HAP-1 (cell line): ENCODE results near the gene CYSRT1.
"Not testable (repeated sequence)": the region's sequence is repeated elsewhere in the genome, so short reads cannot be mapped to it uniquely, and the experiment has no call there.

Experiments
- DNase-seq, 2 experiments: peaks; one replicate each; pipeline ENCODE4 v3.0.0-alpha.2; 2016 to 2020; ENCODE audit warnings: low spot score in 2 of 2
- H3K27me3 ChIP-seq: fragments of 250-450 bp; sonication (Bioruptor Pico); 2 replicates; pipeline ENCODE4 v1.5.1; 2020; ENCODE audit warnings: low read depth, mild to moderate bottlenecking, moderate library complexity
- H3K36me3 ChIP-seq: fragments of 250-450 bp; sonication (Bioruptor Pico); replicated peaks from 2 replicates; pipeline ENCODE4 v1.5.1; 2020; ENCODE audit warnings: mild to moderate bottlenecking
- H3K4me1 ChIP-seq: fragments of 250-450 bp; sonication (Bioruptor Pico); 2 replicates; pipeline ENCODE4 v1.5.1; 2020; ENCODE audit warnings: mild to moderate bottlenecking
- H3K4me3 ChIP-seq: fragments of 250-450 bp; sonication (Bioruptor Pico); 2 replicates; pipeline ENCODE4 v1.5.1; 2020; ENCODE audit warnings: mild to moderate bottlenecking, moderate library complexity
- H3K9me3 ChIP-seq: fragments of 250-450 bp; sonication (Bioruptor Pico); 2 replicates; pipeline ENCODE4 v1.5.1; 2020; ENCODE audit warnings: mild to moderate bottlenecking, moderate library complexity
- in situ Hi-C: fragments of 300-500 bp; cut with MboI; formaldehyde crosslinking; loops from 3 replicates; pipeline ENCODE4 v1.14.3; 2020; ENCODE audit warnings: low sequenced_read_pairs, inconsistent platforms, mixed read lengths

The CYSRT1 gene

DNA sequence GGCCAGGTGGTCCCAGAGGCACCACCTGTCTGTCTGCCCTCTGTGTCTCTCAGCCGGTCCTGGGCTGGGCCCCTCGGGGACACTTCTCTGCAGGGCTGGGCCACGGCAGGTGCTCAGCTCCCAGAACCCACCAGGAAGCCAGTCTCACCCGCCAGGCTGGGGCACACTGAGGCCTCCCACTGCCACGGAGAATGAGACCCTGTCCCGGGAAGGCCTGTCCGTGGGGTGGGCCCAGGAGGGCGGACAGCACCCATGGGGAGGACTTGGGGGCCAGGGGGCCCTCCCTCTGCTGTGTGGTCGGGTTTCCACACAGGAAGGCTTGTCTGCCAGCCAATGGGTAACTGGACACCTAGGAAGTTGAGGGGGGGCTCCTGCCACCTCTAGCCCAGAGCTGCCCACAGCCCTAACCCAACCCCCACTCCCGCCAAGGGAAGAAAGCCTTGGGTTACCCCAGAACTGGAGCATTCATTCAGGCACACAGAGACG lies 12.0 kb downstream of the CYSRT1 start:
- Histone ChIP-seq H3K36me3 (peaks cover 8% of the 10 kb centered on the region), H3K9me3 (no peaks in the 10 kb centered on the region), H3K4me3 (peak overlapping the region; percentile 8; the same call in 1 of the 2 replicates), H3K27me3 (no peaks in the 10 kb centered on the region), H3K4me1 (peaks cover 11% of the 10 kb centered on the region)
- no peak for DNase-seq
- in situ Hi-C loops, result loop anchor here (25.0 kb wide), 1 partner anchor 450 kb away; the partner anchor contains the start of genes CCDC183 and TMEM141

DNA sequence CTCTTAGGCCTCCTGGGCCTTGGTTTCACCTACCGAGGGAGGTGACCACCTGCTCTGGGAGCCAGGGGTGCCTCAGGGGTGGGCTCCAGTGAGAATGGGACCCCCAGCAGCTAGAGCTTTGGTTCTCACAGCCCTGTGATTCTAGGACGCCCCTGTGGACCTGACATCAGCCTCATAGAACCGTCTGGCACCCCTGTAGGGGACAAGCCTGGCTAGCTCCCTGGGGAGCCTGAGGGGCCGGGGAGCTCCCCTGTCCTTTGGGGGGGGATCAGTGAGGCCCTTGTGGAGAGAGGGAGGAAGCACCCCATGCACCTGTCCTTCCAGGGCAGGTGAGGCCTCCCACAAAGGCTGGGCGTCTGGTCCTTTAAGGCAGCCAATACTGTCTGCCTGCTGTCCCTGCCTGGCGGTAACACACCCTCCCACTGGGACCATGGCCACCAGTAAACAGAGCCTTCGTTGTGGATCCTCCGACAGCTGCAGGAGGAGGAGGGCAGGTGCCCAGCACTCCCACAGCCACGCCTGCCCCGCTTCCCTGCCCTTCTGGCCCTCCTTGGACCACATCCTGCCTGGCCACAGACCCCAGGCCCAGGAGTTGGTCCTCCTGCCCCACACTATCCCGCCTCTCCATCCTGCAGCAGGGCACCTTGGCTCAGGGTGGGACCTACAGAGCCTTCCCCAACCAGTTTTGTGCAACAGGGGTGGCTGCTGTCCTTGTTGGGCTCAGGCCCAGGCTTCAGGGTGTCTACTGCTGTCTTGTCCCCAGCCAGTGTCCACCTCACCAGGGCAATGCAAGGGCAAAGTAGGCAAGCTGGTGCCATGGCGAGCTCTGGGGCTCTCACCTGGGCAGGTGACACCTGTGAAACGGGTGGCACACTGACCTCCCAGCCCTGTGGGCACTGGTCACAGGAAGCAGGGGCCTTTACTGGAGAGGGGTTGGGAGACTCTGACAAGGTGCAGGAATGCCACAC lies 13.1 kb downstream of the CYSRT1 start:
- H3K4me1 ChIP-seq, result peaks cover 11% of the 10 kb centered on the region
- H3K27me3 ChIP-seq, result no peaks in the 10 kb centered on the region
- DNase-seq, result no peak
- H3K9me3 ChIP-seq, result no peaks in the 10 kb centered on the region
- in situ Hi-C loops, result loop anchor here (25.0 kb wide), 1 partner anchor 451 kb away; the partner anchor contains the start of genes CCDC183 and TMEM141
- peaks cover 19% of the 10 kb centered on the region for H3K36me3 ChIP-seq
- H3K4me3 ChIP-seq, result no peak overlapping the region

DNA sequence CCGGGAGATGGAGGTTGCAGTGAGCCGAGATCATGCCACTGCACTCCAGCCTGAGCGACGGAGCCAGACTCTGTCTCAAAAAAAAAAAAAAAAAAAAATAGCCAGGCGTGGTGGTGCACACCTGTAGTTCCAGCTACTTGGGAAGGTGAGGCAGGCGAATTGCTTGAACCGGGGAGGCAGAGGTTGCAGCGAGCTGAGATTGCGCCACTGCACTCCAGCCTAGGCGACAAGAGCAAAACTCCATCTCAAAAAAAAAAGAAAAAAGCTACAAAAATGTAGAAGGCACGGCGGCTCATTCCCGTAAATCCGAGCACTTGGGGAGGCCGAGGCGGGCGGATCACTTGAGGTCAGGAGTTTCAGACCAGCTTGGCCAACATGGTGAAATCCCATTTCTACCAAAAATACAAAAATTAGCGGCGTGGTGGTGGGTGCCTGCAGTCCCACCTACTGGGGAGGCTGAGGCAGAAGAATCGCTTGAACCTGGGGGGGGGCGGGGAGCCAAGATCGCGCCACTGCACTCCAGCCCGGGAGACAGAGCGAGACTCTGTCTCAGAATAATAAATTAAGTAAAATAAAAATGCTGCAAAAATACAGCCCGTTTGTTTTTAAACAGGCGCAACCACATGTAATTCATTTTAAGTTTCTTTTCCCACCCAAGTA lies 14.7 kb downstream of the CYSRT1 start:
- not testable (repeated sequence) for DNase-seq, H3K27me3 ChIP-seq, H3K9me3 ChIP-seq
- Histone ChIP-seq H3K4me1 (peaks cover 11% of the 10 kb centered on the region), H3K36me3 (peaks cover 30% of the 10 kb centered on the region), H3K4me3 (peak overlapping the region; percentile 81)
- in situ Hi-C loops, result loop anchor here (25.0 kb wide), 1 partner anchor 452 kb away; the partner anchor contains the start of genes CCDC183 and TMEM141

DNA sequence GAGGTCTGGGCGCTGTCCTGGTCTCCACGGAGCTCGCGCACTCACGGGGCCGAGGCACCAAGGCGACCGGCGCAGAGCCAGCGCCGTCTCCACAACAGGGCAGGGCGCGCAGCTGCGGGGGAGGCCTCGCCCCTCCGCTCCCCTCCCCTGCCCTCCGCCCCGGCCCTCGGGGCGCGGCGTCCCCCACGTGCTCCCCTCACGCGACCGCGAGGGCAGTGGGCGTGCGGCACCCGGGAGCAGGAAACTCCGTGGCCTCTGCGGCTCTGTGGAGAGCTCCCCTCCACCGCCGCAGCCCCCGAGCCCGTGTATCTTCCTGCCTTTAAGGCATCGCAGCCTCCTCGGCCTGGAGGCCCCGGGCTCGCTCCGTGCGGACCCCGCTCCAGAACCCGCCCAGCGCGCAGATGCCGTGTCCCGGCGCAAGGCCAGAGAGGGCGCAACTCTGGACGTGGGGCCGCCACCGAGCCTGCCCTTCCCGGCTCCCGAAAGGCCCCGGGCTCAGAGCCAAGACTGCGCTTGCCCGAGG lies 15.4 kb downstream of the CYSRT1 start:
- peak in 1 of 2 experiments; percentile 71 for DNase-seq
- peak overlapping the region; percentile 81 for H3K4me3 ChIP-seq
- H3K27me3 ChIP-seq, result no peaks in the 10 kb centered on the region
- peaks cover 11% of the 10 kb centered on the region for H3K4me1 ChIP-seq
- H3K9me3 ChIP-seq, result no peaks in the 10 kb centered on the region
- peaks cover 30% of the 10 kb centered on the region for H3K36me3 ChIP-seq
- in situ Hi-C loops, result loop anchor here (25.0 kb wide), 1 partner anchor 453 kb away; the partner anchor contains the start of genes CCDC183 and TMEM141

DNA sequence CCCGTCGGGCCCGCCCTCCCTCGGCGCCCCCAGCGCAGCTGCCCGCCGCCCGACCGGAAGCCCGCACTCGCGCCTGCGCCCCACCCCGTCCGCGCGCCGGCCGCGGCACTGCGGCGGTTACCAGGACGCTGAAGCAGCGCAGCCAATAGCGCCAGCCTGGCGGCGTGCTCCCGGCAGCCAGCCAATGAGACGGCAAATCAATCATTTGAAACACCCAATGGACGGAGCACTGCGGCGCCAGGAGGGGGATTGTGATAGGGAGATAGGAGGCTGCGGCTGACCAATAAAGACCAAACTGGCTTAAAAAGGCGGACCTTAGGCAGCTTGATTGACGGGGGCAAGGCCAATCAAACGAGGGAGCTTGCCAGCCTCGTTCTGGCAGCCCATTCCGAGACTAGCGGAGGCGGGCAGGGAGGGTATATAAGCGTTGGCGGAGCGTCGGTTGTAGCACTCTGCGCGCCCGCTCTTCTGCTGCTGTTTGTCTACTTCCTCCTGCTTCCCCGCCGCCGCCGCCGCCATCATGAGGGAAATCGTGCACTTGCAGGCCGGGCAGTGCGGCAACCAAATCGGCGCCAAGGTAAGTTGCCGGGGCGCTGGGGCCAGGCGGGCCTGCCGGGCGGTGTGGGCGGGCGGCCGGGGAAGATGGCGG lies 16.0 kb downstream of the CYSRT1 start, which contains the start of gene TUBB4B:
Gene TUBB4B, plus strand, starts transcription at position 447 of the 649 bp plus-strand sequence. Its CDS starts 74 bp downstream, at position 521.
- Histone ChIP-seq H3K36me3 (peaks cover 30% of the 10 kb centered on the region), H3K9me3 (no peaks in the 10 kb centered on the region), H3K27me3 (no peaks in the 10 kb centered on the region), H3K4me1 (peaks cover 11% of the 10 kb centered on the region), H3K4me3 (peak within 1 kb of the TSS; percentile 82)
- DNase-seq, result peak; percentile 99
- in situ Hi-C loops, result loop anchor here (25.0 kb wide), 1 partner anchor 454 kb away; the partner anchor contains the start of genes CCDC183 and TMEM141

DNA sequence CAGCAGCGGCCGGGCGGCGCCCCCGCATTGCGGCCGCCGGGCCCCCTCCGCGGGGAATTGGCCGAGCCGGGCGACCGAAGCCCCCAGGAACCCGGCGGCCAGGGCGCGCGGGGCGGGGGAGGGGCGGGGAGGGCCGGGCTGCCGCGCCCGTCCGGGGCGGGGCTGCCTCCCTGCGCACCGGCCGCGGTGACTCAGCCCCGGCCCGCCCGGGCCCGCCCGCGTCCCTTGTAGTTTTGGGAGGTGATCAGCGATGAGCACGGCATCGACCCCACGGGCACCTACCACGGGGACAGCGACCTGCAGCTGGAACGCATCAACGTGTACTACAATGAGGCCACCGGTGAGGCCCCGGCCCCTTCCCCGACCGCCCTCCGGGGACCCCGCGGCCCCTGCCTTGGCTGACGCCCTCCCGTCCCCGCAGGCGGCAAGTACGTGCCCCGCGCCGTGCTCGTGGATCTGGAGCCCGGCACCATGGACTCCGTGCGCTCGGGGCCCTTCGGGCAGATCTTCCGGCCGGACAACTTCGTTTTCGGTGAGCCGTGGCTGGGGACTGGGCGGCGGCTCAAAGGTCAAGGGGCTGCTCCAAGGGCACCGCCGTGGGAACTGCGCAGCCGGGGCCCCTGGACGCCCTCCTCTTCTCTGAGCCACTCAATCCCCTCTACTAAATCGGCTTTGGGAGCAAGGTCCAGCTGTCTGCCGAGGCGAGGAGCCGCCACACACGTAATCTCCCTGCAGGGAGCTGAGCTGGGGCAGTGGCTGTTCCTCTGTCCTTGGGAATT lies 16.7 kb downstream of the CYSRT1 start:
- Histone ChIP-seq H3K27me3 (no peaks in the 10 kb centered on the region), H3K36me3 (peaks cover 30% of the 10 kb centered on the region), H3K9me3 (no peaks in the 10 kb centered on the region), H3K4me3 (peak overlapping the region; percentile 82), H3K4me1 (peaks cover 10% of the 10 kb centered on the region)
- no peak for DNase-seq
- in situ Hi-C loops, result loop anchor here (25.0 kb wide), 1 partner anchor 454 kb away; the partner anchor contains the start of genes CCDC183 and TMEM141

DNA sequence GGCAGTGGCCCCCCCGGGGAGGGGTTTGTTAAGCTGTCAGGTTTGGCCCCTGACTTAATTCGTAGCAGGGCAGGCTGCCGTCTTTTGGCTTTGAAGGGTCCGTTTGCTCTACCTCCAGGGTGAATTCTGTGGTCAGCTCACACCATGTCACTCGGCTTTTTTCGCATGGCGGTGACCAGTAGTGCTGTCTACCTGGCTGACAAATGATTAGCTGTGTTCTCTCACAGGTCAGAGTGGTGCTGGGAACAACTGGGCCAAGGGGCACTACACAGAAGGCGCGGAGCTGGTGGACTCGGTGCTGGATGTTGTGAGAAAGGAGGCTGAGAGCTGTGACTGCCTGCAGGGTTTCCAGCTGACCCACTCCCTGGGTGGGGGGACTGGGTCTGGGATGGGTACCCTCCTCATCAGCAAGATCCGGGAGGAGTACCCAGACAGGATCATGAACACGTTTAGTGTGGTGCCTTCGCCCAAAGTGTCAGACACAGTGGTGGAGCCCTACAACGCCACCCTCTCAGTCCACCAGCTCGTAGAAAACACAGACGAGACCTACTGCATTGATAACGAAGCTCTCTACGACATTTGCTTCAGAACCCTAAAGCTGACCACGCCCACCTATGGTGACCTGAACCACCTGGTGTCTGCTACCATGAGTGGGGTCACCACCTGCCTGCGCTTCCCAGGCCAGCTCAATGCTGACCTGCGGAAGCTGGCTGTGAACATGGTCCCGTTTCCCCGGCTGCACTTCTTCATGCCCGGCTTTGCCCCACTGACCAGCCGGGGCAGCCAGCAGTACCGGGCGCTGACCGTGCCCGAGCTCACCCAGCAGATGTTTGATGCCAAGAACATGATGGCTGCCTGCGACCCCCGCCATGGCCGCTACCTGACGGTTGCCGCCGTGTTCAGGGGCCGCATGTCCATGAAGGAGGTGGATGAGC lies 17.6 kb downstream of the CYSRT1 start:
- in situ Hi-C loops, result loop anchor here (25.0 kb wide), 1 partner anchor 455 kb away; the partner anchor contains the start of genes CCDC183 and TMEM141
- Histone ChIP-seq H3K36me3 (peaks cover 30% of the 10 kb centered on the region), H3K4me1 (peaks cover 6% of the 10 kb centered on the region), H3K9me3 (no peaks in the 10 kb centered on the region), H3K27me3 (no peaks in the 10 kb centered on the region), H3K4me3 (peak overlapping the region; percentile 82)
- DNase-seq, result no peak

DNA sequence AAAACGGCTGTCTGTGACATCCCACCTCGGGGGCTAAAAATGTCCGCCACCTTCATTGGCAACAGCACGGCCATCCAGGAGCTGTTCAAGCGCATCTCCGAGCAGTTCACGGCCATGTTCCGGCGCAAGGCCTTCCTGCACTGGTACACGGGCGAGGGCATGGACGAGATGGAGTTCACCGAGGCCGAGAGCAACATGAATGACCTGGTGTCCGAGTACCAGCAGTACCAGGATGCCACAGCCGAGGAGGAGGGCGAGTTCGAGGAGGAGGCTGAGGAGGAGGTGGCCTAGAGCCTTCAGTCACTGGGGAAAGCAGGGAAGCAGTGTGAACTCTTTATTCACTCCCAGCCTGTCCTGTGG lies 18.3 kb downstream of the CYSRT1 start:
- not testable (repeated sequence) for H3K4me3 ChIP-seq, H3K4me1 ChIP-seq, H3K27me3 ChIP-seq, DNase-seq, H3K9me3 ChIP-seq
- in situ Hi-C loops, result loop anchor here (25.0 kb wide), 1 partner anchor 456 kb away; the partner anchor contains the start of genes CCDC183 and TMEM141
- peaks cover 30% of the 10 kb centered on the region for H3K36me3 ChIP-seq

DNA sequence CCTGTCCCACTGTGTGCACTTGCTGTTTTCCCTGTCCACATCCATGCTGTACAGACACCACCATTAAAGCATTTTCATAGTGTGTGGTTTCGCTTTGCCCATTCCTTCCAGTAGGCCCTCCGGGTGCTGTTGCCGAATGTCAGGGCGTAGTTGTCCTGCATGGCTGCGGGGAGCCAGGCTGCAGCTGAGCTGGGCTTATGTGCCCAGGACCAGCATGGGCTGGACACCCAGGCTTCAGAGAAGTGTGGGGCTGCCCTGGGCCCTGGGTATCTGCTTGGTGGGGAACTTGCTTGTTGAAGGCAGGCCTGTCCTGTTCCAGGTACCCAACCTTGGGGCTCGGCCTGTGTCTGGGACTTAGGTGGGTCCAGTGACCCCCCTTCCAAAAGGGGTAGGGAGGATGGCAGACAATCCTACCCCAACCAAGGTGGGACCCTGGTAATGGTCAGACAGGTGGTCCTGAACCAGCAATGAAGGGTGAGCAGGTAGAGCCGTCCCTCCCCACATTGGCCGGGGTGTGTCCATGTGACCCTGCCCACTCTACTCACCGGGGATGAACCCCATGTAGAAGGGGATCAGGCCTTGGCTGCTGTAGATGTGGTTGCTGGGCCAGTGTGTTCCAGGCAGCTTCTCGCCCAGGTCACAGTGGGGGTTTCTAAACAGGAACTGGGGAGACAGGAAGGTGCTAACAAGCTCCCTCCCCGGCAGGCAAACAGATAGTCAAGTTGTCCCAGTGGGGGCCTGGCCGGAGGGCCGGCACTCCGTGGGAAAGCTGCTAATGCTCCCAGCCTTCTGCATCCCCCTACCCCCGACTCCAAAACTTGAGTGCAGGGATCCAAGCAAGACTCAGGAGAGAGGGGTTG lies 18.9 kb downstream of the CYSRT1 start:
- Histone ChIP-seq H3K9me3 (no peaks in the 10 kb centered on the region), H3K4me3 (no peak overlapping the region), H3K36me3 (peaks cover 27% of the 10 kb centered on the region), H3K4me1 (peaks cover 4% of the 10 kb centered on the region), H3K27me3 (no peaks in the 10 kb centered on the region)
- in situ Hi-C loops, result loop anchor here (25.0 kb wide), 1 partner anchor 457 kb away; the partner anchor contains the start of genes CCDC183 and TMEM141
- DNase-seq, result no peak

DNA sequence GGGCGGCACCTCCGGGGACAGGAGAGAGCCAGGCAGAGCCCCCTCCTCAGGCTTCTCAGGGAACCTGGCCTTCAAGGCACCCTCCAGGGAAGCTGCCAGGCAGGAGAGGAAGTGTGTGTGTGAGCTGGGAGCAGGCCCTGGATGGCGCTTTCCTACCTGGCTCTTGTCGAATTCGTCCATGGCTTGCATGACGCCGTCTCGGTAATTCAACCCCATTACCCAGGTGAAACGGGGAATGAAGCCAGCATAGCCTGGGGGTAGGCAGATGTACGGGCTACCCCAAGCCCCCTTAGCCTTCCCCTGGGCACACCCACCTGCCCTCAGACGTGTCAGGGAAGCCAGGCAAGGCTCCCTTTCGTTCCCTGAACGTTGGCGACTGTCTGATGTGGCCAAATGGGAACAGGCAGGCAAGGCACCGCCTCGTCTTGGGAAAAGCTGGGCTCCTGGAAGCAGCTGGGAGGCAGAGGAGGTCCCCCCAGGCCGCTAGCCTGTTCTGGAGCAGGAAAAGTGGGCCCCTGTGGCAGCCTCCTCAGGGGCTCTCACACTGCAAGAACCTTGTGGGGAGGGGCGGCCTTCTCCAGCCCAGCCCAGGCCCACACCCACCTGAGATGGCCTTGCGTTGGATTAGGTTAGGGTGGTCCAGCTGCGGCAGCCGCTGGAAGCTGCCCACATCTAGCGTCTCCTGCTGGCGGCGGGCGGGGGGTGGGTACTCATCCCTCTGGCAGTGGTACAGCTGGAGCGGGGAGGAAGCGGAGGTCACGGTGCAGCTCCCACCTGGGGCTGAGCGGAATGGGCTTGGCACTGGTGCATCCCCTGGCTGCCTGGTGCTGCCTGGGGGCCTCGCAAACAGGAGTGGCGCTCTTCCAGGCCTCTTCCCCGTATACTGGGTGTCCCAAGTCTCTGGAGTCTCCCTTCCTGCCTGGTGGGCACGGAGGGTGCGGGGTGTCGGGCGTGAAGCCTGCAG lies 19.8 kb downstream of the CYSRT1 start:
- H3K4me3 ChIP-seq, result no peak overlapping the region
- no peaks in the 10 kb centered on the region for H3K27me3 ChIP-seq
- H3K4me1 ChIP-seq, result no peaks in the 10 kb centered on the region; the same call in none of the 2 replicates
- no peak for DNase-seq
- in situ Hi-C loops, result loop anchor here (25.0 kb wide), 1 partner anchor 457 kb away; the partner anchor contains the start of genes CCDC183 and TMEM141
- no peaks in the 10 kb centered on the region for H3K9me3 ChIP-seq
- H3K36me3 ChIP-seq, result peaks cover 26% of the 10 kb centered on the region
